Endometrial microvascular endothelial cells (primary cell): ENCODE results near the gene OMG. TPM values are rescaled to one million over a fixed set of nuclear protein-coding genes. Genes with fewer than 3 reads are reported as not detected.
"Not testable (repeated sequence)": the region's sequence is repeated elsewhere in the genome, so short reads cannot be mapped to it uniquely, and the experiment has no call there.

Experiments
- in situ Hi-C: cut with HindIII; loops from 2 replicates; pipeline ENCODE4 v1.10.0; 2017; ENCODE audit warnings: low sequenced_read_pairs, low pct_unique_long_range_greater_than_20kb; ENCODE audit errors: inconsistent ontology term
- total RNA-seq: library from RNA; depleted of rRNA; stranded (reverse); fragments of >200 nt; gene quantifications from one replicate; pipeline ENCODE4 v1.2.3, GENCODE V29; 2015; ENCODE audit errors: inconsistent ontology term

OMG gene
- total RNA-seq, 1 donor from 2014 or later: not detected

DNA sequence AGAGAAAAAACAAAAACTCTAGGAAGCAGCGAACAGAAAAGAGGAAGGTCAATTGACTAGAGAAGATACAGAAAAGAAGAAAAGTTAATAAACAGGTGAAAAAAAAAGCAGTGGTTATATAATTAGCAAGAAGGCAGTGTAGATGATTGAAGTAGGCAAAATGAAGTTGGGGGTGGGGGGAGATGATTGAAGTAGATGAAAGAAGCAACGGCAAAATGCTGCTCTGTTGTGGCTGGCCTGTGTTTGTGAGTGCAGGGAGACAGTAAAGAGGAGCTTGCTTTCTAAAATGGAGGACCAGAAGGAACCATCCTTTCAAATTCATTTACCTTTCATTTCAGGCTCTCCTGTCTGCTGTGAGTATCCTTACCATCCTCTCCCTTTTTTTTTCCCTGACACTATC is 13.2 kb upstream of the OMG start:
- in situ Hi-C loops: no loop called here

DNA sequence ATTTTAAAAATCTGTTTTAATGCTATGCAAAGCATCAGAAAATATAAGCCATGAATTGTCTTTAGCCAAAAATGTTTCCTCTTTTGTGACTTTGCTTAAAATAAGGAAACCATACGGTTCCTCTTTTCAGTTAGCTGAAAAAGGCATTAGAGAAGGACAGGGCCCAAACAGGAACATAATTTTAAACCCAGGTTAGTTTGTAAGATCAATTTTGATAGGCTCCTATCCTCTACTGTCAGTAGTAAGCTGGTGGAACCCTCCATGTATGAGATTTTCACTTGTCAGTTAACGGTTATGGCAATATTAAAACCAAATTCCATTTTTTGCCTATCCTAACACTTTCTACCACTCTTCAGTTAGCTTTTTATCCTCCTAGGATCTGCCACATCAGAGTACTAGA is 12.5 kb upstream of the OMG start:
- in situ Hi-C loops: no loop called here

DNA sequence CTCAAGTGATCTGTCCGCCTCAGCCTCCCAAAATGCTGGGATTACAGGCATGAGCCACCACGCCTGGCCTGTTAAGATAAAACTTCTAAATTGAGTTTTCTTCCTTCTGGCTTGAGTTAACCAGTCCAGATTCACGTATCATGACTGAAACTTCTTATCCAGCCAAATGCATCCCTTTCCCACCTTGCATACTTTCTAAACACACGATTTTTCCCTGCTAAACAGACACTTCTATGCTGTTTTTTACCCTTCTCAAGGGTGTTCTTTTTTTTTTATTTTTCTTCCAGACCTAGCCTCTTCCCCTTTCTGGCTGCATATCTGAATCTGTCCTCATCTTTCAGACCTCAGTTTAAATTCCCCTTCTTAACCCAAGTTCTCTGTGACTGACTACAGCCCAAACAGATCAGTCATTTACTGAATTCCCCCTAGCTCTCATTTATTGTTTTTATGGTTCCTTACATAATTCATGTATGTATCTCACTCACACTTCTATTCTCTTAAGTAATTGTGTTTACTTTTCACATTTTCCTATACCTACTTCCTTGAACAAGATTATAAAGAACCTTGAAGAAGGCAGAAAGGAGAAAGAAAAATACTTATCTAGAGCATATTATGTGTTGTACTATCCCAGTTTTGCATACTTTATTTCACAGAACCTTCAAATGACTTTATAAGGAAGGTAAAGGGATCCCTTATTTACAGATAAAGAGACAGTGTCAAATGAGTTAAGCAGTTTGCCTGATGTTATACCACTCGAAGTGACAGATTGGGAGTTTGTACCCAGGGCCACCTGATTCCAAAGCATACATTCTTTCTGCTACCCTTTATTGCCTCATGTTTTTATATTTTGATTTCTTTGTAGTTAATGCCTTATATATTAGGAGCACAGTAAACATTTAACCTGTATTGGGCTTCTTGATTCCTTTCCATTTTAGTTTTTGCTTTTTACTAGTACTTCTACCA is 11.6 kb upstream of the OMG start:
- in situ Hi-C loops: no loop called here

DNA sequence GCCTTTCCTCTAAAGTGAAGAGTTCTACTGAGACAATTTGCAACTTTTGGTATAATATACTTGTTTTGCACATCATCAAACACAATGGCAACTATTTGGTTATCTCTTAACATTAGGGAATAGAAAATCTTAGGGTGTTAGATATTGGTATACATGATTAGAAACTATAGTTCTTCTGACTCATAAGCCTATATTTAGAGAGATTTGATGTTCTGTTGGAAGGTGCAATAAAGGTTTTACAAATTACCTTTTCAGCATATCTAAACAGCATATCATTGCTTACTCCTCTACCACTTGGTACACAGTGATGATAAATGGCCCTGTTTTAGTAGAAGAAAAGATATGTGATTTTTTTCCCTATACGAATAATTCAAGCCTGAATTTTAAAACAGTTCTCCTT is 10.6 kb upstream of the OMG start:
- in situ Hi-C loops: no loop called here

DNA sequence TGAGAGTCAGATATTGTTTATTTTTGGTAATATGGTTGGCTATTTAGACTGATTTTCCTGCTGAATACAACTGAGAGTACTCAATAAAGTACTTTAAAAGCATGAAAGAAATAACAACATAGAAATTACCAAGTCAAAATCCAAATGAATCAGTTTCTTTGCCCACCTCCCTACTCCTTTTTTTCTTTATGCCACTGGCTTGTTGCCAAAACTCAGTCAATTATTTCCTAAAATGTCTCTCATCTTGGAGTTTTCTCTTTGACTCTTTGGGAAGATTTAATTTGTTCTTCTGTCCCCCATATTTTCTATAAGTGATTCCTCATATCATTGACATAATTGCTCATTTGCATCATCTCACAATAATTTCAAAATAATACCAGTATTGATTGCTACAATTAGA is 2.6 kb upstream of the OMG start:
- in situ Hi-C loops: no loop called here

DNA sequence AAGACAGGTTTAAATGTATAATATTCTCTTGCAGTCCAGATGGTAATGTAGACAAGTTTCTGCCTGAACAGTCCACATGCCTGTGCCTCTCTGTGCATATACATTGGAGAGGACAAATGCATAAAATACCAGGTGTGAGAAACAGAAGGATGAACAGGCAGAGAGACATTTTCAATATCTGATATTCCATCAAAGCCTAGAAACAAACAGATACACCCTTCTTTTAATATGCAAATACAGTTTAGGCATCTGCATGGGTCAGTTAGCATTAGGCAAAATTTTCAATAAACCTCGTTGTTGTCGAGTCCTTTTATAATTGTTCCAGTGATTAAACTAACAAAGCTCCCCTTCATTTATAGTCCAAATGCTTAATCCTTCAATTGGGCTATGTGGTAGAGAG is 897 bp downstream of the OMG start:
- in situ Hi-C loops: no loop called here

DNA sequence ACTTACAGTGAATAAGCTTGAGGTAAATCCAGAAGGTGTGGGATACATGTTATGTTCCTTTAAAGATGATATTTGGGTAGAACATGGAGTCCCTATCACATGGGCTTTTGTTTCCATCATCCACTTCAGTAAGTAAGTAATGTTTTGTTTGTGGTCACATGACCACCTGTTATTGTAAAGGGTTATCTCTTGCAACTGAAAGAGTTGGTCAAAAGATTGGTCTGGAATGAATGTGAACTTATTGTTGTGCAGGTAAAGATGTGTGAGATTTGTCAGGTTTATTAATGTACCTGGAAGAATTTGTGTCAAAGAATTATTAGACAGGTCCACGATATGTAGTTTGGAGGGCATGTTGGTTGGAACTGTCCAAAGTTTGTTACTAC is 1.6 kb downstream of the OMG start:
- in situ Hi-C loops: no loop called here

DNA sequence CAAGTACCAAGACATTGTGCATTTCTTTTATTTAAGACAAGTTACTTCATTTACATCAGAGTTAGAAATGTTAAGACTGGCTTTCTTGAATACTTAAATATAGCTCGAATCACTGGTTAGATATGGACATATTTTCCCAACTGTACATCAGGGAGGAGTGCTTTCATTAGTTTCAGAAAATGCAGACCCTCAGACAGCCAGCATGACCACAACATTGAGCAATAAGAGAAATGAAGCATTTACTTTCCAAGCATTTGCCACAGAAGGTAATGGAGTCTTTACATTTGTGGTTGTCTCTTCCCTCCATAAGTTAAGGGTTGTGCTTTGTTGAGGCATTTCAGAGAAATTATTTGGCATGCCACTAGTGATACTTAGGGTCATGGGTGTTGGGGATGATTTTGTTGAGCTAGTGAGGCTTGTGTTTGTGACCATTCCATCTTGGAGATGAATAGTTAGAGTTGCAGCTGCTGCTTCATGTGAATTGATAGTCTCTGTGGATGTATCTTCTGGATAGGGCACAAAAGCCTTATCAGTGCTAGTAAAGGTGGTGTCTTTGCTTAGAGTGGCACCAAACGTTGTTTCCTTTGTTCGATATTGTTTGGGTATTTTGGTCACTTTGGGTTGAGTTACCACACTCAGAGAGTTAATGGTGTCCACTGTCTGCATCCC is 2.1 kb downstream of the OMG start:
- in situ Hi-C loops: no loop called here

DNA sequence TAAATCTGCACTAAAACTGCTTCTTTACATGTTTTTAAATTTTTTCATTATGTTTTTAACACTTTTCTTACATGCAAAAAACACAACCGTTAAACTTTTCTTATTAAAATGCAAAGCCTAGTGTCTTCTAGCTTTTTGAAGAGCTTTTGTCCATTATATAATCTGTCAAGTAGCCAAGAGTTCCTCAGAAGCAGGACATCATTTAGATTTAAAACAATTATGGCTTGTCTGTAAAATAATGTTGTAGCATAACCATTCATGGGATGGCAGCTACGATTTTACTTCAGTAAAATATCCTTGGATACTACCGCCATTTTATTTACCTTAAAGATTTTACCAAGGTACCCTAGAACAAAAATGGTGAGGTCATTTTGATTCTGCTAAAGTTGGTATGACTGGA is 2.8 kb downstream of the OMG start:
- in situ Hi-C loops: no loop called here

DNA sequence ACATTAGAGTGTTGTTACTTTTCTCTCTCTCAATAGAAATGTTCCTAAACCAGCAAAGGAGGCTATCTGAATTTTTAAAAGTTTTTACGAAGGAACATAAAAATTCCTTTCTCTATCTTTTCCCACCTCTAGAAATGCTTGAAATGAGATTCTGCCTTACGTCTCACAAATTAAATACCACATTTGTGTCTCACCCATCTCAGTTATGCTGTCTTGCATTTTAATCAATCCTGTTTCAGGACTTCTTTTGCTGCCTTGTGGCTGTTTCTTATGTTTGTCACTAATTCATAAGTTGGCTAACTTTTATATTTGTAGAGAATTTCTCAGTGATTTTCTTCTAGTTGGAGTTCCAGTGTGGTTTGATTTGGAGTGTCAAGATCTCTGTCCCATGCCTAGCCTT is 3.5 kb downstream of the OMG start:
- in situ Hi-C loops: no loop called here

DNA sequence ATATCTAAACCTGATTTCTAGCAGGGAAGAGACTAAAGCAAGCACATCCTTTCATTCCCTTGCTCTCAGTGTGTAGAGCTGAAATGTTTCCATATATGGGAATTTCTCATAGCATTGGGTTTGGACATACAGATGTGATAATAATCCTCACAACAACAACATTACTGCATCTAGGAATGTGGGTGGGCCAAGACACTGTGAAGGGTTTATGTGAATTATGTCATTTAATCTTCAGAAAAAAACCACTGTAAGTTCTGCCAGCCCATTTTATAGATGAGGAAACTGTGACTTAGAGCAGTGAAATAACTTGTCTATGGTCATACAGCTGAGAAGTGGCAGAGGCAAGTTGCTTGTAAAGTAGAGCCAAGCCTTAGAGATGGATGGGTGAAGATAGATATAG is 5.2 kb downstream of the OMG start:
- in situ Hi-C loops: no loop called here

DNA sequence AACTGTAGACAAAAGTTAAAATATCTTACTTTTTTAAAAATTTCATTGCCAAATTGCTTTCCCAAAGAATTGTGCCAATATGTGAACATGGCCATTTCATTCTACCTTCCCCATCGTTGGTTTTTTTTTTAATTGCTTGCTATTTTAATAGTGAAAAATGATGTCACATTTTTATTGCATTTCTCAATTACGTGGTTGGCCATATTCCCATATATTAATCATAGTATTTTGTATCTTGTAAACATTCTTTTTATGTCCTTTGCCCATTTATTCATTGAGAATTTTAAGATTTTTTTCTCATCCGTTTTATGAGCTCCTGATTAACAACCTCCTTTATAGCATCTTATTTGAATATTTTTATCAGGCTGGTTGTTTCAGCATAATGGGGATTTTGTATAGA is 7.2 kb downstream of the OMG start:
- in situ Hi-C loops: no loop called here

DNA sequence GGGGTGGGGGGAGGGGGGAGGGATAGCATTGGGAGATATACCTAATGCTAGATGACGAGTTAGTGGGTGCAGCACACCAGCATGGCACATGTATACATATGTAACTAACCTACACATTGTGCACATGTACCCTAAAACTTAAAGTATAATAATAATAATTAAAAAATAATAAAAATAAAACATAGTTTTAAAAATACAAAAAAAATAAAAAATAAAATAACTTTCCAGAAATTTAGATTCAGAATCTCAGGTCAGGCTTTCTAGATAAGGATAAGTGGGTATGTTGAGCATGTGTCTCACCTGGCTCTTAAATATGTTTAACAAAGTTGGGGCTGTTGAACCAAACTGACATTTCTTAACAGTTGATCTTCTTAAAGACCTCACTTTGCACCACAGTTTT is 9.1 kb downstream of the OMG start:
- in situ Hi-C loops: not testable (repeated sequence)

DNA sequence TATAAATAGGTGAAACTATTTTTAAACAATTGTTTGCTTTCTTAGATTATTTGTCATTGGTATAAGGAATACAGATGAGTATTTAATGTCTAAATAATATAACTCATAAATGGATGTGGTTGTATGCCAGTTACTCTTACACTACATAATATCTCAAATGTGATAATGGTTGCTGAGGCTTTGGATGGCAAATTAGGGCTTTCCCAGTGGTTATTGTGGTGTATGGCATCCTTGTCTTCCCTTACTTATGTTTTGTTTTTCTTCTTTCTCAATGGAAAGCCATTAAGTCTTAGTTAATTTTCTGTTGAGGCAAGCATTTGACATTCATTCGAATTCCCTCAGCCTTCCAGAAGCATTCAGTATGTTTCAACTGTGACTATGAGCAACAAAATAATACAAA is 10.5 kb downstream of the OMG start:
- in situ Hi-C loops: no loop called here

DNA sequence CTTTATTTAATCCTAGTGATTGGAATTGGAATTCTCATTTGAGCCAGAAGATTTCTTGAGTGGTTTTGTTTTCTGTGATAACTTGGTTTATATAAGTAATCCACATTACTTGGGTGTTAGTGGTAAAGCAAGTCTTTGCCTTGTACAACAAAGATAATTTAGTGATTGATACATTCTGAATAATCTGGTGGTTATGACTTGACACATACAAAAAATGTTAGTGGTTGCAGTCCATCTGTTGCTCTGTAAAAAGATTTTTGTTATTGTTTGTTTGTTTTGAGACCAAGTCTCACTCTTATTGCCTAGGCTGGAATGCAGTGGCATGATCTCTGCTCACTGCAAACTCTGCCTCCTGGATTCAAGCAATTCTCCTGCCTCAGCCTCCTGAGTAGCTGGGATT is 13.2 kb downstream of the OMG start:
- in situ Hi-C loops: no loop called here

DNA sequence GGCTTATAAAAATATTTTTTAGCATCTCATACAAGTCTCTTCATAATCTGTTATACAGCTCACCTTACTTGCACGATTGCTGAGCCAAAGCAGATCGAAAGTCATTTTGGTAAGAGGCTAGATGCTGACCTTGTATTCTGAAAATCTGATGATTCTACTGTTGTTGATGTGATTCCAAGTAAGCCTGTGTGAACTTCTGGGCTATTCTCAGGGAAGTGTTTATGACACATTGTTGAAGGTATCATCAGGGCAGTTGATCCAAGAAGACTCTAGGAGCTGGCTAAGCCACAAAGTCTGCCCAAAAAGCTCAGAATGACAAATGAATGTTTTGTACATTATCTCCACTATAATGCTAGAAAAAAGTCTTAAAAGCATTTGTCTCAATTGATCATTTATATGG is 16.0 kb downstream of the OMG start:
- in situ Hi-C loops: no loop called here

DNA sequence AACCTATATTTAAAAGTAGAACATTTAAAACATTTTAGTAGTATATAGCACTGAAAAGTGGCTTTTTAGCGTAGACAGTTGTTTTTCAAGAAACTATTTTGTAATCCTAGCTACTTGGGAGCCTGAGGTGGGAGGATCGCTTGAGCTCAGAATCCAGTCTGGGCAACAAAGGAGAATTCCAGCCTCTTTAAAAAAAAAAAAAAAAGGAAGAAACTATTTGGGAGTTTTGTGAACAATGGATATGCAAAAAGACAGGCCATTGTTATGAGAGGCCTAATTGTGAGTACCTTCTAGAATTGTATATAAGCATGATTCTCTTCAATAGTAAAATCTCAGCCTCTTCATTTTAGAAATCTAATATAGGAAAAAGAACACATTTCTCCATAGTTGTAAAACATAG is 17.6 kb downstream of the OMG start:
- in situ Hi-C loops: no loop called here

DNA sequence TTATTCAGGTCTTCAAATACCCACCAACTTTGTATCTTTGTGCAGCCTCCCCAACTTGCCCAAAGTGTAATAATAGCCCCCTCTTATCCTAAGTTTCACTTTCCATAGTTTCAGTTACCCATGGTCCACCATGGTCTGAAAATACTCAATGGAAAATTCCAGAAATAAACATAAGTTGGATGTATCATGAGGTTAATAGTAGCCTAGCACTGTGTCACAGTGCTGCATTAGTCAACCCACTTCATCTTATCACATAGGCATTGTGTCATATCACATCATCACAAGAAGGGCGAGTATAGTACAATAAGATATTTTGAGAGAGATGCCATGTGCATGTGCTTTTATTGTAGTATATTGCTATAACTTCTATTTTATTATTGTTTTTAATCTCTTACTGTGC is 21.9 kb downstream of the OMG start:
- in situ Hi-C loops: no loop called here

DNA sequence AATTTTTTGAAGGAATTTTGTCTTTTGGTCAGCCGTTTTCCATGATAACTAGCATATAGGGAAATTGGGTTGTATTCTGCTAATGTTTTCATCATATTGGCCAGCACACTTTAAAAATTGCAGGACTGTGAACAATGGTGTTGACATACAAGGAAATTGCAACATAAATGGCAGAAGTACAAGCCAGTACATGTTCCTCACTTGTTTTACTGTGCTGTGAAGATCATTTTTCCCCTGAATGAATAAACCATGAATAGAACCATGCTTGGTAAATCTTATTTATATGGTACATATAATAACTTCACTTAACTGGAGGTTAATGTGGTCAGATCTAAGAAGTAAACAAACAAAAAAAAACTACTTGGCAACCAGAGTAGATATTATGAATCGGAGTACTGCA is 22.8 kb downstream of the OMG start:
- in situ Hi-C loops: no loop called here

DNA sequence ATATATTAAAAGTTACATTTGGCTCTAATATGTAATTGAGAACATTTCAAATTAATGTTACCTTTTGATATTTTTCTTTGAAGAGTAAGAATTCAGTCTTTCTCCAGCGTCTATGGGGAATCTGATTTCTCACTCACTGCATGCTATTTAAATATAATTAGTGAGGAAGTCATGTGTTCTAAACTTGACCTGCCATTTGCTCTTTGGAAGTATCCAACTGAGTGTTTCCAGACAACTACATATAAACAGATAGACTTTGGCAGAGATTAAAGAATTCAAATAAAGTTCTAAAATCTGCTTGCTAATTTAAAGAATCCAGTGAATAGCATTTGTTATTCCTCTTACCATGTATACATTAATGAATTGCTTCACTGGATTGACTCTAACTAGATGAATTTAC is 23.5 kb downstream of the OMG start:
- in situ Hi-C loops: no loop called here
